ENCODE measurements around the gene INPP5K. TPM values are rescaled to one million over a fixed set of nuclear protein-coding genes. Genes with fewer than 3 reads are reported as not detected.

INPP5K gene
- total and polyA plus RNA-seq, 2 experiments from 2014 or later, result 18.1 to 24.6 TPM

DNA sequence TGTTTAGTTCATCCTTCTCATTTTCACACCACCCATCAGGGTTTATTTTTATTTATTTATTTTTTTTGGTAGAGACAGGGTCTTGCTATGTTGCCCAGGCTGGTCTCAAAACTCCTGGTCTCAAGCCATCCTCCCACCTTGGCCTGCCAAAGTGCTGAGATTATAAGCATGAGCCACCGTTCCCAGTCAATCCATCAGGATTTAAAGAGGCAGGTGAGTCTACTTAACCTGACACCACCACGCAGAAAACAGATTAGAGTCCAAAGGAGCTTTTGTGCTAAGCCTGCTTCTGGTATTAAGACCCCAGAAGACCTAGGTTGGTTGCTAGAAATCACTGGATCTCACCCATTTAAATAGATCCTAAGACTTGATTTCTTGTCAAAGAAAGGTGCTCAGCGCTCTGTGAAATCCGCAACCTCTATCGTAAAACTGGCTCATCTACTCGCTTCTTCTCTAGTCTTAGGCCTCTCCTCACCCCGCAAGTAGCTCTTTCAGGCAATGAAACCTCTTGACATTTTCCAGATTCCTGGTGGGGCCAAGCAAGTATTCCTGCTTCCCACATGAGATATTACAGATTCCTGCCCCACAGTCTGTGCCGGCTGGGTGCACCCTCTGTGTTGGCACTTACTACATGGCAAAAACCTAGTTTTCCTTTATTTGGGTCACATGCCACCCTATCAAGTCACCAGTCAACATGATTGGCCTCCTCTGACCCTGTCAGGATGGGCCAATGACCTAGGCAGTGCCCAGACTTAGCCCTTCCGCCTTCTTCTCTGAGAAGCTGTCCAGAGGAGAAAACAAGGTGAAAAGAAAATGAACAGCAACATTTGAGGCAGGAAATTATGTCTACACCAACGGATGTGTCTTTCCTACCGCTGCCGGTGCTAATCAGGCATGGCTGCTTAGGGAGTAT, 37.2 kb upstream of the INPP5K start:
- H3K27ac ChIP-seq, result peak overlapping the region; percentile 98
- H3K27me3 ChIP-seq, result no peaks in the 10 kb centered on the region
- H3K9me3 ChIP-seq (ENCODE audit: low read depth), result no peaks in the 10 kb centered on the region
- peaks cover 21% of the 10 kb centered on the region for H3K4me1 ChIP-seq (ENCODE audit: low read depth)
- no peak overlapping the region for H3K4me3 ChIP-seq
- peaks cover 33% of the 10 kb centered on the region for H3K36me3 ChIP-seq
- TF ChIP-seq, protein P1, sequence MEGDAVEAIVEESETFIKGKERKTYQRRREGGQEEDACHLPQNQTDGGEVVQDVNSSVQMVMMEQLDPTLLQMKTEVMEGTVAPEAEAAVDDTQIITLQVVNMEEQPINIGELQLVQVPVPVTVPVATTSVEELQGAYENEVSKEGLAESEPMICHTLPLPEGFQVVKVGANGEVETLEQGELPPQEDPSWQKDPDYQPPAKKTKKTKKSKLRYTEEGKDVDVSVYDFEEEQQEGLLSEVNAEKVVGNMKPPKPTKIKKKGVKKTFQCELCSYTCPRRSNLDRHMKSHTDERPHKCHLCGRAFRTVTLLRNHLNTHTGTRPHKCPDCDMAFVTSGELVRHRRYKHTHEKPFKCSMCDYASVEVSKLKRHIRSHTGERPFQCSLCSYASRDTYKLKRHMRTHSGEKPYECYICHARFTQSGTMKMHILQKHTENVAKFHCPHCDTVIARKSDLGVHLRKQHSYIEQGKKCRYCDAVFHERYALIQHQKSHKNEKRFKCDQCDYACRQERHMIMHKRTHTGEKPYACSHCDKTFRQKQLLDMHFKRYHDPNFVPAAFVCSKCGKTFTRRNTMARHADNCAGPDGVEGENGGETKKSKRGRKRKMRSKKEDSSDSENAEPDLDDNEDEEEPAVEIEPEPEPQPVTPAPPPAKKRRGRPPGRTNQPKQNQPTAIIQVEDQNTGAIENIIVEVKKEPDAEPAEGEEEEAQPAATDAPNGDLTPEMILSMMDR (IDR thresholded peaks at IDR 0.05; ENCODE audit: low read depth, low read length), result no peak
- DNase-seq (ENCODE audit: low read depth in 1 of 2, low spot score in 1 of 2), result peak in 1 of 2 donors; percentile 80

- Histone ChIP-seq H3K27me3 (no peaks in the 10 kb centered on the region), H3K4me3 (no peak overlapping the region), H3K27ac (peak overlapping the region; percentile 98), H3K9me3 (ENCODE audit: low read depth) (no peaks in the 10 kb centered on the region), H3K4me1 (ENCODE audit: low read depth) (peaks cover 21% of the 10 kb centered on the region), H3K36me3 (peaks cover 36% of the 10 kb centered on the region)
- TF ChIP-seq, protein P1 (IDR thresholded peaks at IDR 0.05; ENCODE audit: low read depth, low read length), result no peak
- no peak for DNase-seq (ENCODE audit: low read depth in 1 of 2, low spot score in 1 of 2)
Observed at GRCh38 chr17:1552932-1553331, 36.5 kb upstream of the INPP5K start.

- H3K27me3 ChIP-seq, result no peaks in the 10 kb centered on the region
- peaks cover 37% of the 10 kb centered on the region for H3K36me3 ChIP-seq
- peaks cover 21% of the 10 kb centered on the region for H3K4me1 ChIP-seq (ENCODE audit: low read depth)
- TF ChIP-seq, protein P1 (IDR thresholded peaks at IDR 0.05; ENCODE audit: low read depth, low read length), result no peak
- H3K9me3 ChIP-seq (ENCODE audit: low read depth), result no peaks in the 10 kb centered on the region
- H3K4me3 ChIP-seq, result no peak overlapping the region
- no peak for DNase-seq (ENCODE audit: low read depth in 1 of 2, low spot score in 1 of 2)
- H3K27ac ChIP-seq, result no peak overlapping the region
Observed at GRCh38 chr17:1551741-1552140, 35.3 kb upstream of the INPP5K start.

- H3K27ac ChIP-seq, result no peak overlapping the region
- TF ChIP-seq, protein P1 (IDR thresholded peaks at IDR 0.05; ENCODE audit: low read depth, low read length), result no peak
- DNase-seq (ENCODE audit: low read depth in 1 of 2, low spot score in 1 of 2), result no peak
- H3K36me3 ChIP-seq, result peaks cover 39% of the 10 kb centered on the region
- peaks cover under 1% of the 10 kb centered on the region for H3K4me1 ChIP-seq (ENCODE audit: low read depth)
- no peak overlapping the region for H3K4me3 ChIP-seq
- H3K27me3 ChIP-seq, result no peaks in the 10 kb centered on the region
- no peaks in the 10 kb centered on the region for H3K9me3 ChIP-seq (ENCODE audit: low read depth)
Observed at GRCh38 chr17:1548032-1548431, 31.6 kb upstream of the INPP5K start.

DNA sequence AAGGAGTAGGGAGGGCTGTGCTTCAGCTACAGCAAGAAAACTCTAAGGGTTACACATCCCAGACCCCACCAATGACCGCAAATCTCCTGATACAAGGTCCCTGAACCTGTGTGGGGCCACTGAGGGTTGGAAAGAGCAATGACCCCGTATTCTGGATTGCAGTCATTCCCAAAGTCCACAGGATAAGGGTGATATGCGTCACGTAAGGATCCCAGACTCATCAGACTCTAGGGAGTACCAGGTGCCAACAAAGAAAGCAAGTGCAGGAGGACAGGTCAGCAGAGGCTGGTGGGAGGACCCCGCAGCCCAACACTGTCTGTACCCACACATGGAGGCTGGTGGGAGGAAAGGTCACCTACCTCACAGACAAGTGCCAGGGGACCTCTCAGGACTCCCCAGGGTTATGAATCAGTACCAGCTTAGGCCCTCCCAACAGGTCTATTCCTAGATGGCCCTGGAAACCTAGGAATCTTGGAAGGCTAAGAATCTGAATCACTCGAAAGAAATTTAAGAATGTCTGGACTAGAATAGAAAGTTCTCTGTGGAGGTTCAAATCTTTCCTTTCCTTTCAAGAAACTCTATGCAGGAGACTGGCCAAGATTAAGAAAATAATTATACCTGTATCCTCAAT, 30.0 kb upstream of the INPP5K start:
- Histone ChIP-seq H3K9me3 (ENCODE audit: low read depth) (no peaks in the 10 kb centered on the region), H3K4me3 (no peak overlapping the region), H3K36me3 (peaks cover 27% of the 10 kb centered on the region), H3K4me1 (ENCODE audit: low read depth) (no peaks in the 10 kb centered on the region), H3K27ac (no peak overlapping the region), H3K27me3 (no peaks in the 10 kb centered on the region)
- TF ChIP-seq, protein P1 (IDR thresholded peaks at IDR 0.05; ENCODE audit: low read depth, low read length), result no peak
- no peak for DNase-seq (ENCODE audit: low read depth in 1 of 2, low spot score in 1 of 2)

Measured in cardiac muscle cell (in vitro differentiated cells and primary cell).